ENCODE data around the gene KCTD13. TPM values are rescaled to one million over a fixed set of nuclear protein-coding genes. Genes with fewer than 3 reads are reported as not detected.

Gene KCTD13
- total RNA-seq, 2 donors from 2014 or later: 29.2 to 37.1 TPM

DNA sequence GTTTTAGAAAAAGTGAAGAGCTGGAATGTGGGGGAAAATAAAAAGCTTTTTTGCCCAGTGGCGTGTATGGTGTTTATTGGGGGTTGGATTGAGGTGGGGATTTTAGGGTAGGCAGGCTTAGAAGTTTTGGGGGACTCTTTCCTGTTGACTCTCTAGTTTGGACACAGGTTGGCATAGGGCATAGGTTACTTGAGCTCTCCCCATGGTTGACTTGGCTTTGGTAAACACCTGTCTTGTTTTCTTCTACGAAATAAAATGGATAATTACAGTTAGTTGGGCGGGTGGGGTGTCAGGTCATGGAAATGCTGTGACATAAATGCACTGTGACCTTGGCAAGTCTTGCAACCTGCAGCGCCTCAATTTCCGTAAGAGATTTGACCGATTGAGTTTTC lies 47.0 kb upstream of the KCTD13 start:
- Histone ChIP-seq H3K36me3 (peaks cover 12% of the 10 kb centered on the region), H3K4me1 (ENCODE audit: control insufficient read depth in 1 of 2, low read depth in 2 of 2) (peaks cover 20 to 39% of the 10 kb centered on the region in 2 donors), H3K27me3 (replicated peaks; ENCODE audit: insufficient read depth) (no peaks in the 10 kb centered on the region), H3K9me3 (no peaks in the 10 kb centered on the region), H3K27ac (no peak overlapping the region), H3K4me3 (peak overlapping the region; percentile 98)
- no peak for ATAC-seq (ENCODE audit: insufficient number of reproducible peaks, low FRiP score, low read depth)
- no peak for DNase-seq (ENCODE audit: low spot score)
- TF ChIP-seq, protein P1, sequence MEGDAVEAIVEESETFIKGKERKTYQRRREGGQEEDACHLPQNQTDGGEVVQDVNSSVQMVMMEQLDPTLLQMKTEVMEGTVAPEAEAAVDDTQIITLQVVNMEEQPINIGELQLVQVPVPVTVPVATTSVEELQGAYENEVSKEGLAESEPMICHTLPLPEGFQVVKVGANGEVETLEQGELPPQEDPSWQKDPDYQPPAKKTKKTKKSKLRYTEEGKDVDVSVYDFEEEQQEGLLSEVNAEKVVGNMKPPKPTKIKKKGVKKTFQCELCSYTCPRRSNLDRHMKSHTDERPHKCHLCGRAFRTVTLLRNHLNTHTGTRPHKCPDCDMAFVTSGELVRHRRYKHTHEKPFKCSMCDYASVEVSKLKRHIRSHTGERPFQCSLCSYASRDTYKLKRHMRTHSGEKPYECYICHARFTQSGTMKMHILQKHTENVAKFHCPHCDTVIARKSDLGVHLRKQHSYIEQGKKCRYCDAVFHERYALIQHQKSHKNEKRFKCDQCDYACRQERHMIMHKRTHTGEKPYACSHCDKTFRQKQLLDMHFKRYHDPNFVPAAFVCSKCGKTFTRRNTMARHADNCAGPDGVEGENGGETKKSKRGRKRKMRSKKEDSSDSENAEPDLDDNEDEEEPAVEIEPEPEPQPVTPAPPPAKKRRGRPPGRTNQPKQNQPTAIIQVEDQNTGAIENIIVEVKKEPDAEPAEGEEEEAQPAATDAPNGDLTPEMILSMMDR (IDR thresholded peaks at IDR 0.05): no peak

DNA sequence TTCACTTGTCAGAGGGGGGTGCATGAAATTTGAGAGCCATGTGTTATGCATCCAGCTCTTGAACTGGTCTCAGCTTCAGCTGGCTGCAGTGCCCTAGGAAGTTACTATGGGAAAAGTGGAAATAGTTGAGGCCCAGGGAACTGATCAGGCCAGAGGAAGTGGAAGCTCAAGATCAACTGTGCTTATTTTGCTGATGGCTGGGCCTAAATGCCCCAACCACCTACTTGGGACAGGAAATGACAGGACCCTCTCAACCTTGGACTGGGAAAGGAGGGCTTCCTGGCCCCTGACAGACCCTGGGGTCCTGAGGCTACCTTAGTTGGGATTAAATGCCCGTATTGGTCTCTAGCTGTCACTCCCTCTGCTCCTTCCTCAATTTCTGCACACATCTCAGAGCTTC lies 46.5 kb upstream of the KCTD13 start:
- Histone ChIP-seq H3K4me3 (no peak overlapping the region), H3K4me1 (ENCODE audit: control insufficient read depth in 1 of 2, low read depth in 2 of 2) (peaks cover 20 to 37% of the 10 kb centered on the region in 2 donors), H3K36me3 (peaks cover 14% of the 10 kb centered on the region), H3K27ac (no peak overlapping the region), H3K27me3 (replicated peaks; ENCODE audit: insufficient read depth) (no peaks in the 10 kb centered on the region), H3K9me3 (no peaks in the 10 kb centered on the region)
- TF ChIP-seq, protein P1 (IDR thresholded peaks at IDR 0.05): no peak
- DNase-seq (ENCODE audit: low spot score): no peak
- no peak for ATAC-seq (ENCODE audit: insufficient number of reproducible peaks, low FRiP score, low read depth)

DNA sequence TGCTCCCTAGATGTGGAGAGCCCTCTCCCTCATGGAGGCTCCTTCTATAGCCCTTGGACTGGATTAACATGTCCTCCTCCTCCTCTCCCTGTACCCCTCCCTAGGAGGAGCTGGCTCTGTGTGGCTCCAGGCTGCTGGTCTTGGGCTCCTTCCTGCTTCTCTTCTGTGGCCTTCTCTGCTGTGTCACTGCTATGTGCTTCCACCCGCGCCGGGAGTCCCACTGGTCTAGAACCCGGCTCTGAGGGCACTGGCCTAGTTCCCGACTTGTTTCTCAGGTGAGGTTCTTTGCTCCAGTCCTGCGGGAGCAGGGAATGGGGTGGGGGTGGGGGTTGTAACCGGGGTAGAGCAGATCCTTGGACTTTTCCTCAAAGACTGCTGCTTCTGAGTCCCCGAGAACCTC lies 45.3 kb upstream of the KCTD13 start:
- H3K9me3 ChIP-seq: no peaks in the 10 kb centered on the region
- H3K36me3 ChIP-seq: peaks cover 14% of the 10 kb centered on the region
- peaks cover 16 to 25% of the 10 kb centered on the region in 2 donors for H3K4me1 ChIP-seq (ENCODE audit: control insufficient read depth in 1 of 2, low read depth in 2 of 2)
- no peaks in the 10 kb centered on the region for H3K27me3 ChIP-seq (replicated peaks; ENCODE audit: insufficient read depth)
- H3K27ac ChIP-seq: no peak overlapping the region
- H3K4me3 ChIP-seq: no peak overlapping the region
- no peak for DNase-seq (ENCODE audit: low spot score)
- ATAC-seq (ENCODE audit: insufficient number of reproducible peaks, low FRiP score, low read depth): no peak
- TF ChIP-seq, protein P1 (IDR thresholded peaks at IDR 0.05): no peak

DNA sequence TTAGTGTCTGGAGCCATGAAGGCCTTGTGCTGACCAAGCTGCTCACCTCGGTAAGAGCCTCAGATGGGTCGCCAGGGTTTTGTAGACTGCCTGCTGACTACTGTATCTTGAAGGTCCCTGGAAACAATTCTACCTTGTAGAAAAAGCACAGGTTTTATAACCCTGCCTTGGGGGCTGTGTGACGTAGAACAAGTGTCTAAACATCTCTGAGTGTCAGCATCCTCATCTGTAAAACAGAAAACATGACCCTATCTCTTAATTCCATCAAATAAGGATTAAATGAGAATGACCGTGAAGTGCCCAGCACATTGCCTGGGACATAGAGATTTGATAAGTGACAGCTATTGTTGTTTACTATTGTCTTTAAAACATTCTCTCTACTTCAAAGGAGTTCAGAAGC lies 42.2 kb upstream of the KCTD13 start:
- H3K4me1 ChIP-seq (ENCODE audit: control insufficient read depth in 1 of 2, low read depth in 2 of 2): peaks cover 0 to 14% of the 10 kb centered on the region in 2 donors
- no peak for DNase-seq (ENCODE audit: low spot score)
- no peak overlapping the region for H3K4me3 ChIP-seq
- TF ChIP-seq, protein P1 (IDR thresholded peaks at IDR 0.05): no peak
- ATAC-seq (ENCODE audit: insufficient number of reproducible peaks, low FRiP score, low read depth): no peak
- H3K9me3 ChIP-seq: no peaks in the 10 kb centered on the region
- no peak overlapping the region for H3K27ac ChIP-seq
- peaks cover 14% of the 10 kb centered on the region for H3K36me3 ChIP-seq
- H3K27me3 ChIP-seq (replicated peaks; ENCODE audit: insufficient read depth): no peaks in the 10 kb centered on the region

DNA sequence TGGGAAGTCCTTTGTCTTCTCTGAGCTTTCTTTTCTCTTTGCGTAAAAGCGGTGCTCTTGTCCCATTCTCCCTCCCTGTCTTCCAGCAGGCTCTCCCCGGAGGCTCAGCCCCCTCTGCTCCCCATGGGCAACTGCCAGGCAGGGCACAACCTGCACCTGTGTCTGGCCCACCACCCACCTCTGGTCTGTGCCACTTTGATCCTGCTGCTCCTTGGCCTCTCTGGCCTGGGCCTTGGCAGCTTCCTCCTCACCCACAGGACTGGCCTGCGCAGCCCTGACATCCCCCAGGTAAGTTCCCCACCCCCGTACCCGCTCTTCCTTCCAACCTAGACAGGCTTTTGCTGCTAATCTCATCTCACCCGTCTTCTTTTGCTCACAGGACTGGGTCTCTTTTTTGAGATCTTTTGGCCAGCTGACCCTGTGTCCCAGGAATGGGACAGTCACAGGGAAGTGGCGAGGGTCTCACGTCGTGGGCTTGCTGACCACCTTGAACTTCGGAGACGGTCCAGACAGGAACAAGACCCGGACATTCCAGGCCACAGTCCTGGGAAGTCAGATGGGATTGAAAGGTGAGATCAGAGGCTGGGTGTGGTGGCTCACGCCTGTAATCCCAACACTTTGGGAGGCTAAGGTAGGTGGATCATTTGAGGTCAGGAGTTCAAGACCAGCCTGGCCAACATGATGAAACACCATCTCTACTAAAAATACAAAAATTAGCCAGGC lies 37.2 kb upstream of the KCTD13 start:
- DNase-seq (ENCODE audit: low spot score): no peak
- Histone ChIP-seq H3K4me3 (peak overlapping the region; percentile 71), H3K4me1 (ENCODE audit: control insufficient read depth in 1 of 2, low read depth in 2 of 2) (peaks cover 3 to 17% of the 10 kb centered on the region in 2 donors), H3K9me3 (no peaks in the 10 kb centered on the region), H3K27me3 (replicated peaks; ENCODE audit: insufficient read depth) (no peaks in the 10 kb centered on the region), H3K27ac (peak overlapping the region; percentile 83 to 93), H3K36me3 (peaks cover 4% of the 10 kb centered on the region)
- no peak for ATAC-seq (ENCODE audit: insufficient number of reproducible peaks, low FRiP score, low read depth)
- TF ChIP-seq, protein P1 (IDR thresholded peaks at IDR 0.05): no peak

Data from thoracic aorta (tissue), 2 donors.